ENCODE measurements around the gene USP54. TPM values are rescaled to one million over a fixed set of nuclear protein-coding genes. Genes with fewer than 3 reads are reported as not detected.

The USP54 gene
- total and polyA plus RNA-seq, 2 of the 13 experiments (the other 11 are each of a cell fraction or from before 2014, with no cell fraction given): 18.1 to 25.0 TPM

DNA sequence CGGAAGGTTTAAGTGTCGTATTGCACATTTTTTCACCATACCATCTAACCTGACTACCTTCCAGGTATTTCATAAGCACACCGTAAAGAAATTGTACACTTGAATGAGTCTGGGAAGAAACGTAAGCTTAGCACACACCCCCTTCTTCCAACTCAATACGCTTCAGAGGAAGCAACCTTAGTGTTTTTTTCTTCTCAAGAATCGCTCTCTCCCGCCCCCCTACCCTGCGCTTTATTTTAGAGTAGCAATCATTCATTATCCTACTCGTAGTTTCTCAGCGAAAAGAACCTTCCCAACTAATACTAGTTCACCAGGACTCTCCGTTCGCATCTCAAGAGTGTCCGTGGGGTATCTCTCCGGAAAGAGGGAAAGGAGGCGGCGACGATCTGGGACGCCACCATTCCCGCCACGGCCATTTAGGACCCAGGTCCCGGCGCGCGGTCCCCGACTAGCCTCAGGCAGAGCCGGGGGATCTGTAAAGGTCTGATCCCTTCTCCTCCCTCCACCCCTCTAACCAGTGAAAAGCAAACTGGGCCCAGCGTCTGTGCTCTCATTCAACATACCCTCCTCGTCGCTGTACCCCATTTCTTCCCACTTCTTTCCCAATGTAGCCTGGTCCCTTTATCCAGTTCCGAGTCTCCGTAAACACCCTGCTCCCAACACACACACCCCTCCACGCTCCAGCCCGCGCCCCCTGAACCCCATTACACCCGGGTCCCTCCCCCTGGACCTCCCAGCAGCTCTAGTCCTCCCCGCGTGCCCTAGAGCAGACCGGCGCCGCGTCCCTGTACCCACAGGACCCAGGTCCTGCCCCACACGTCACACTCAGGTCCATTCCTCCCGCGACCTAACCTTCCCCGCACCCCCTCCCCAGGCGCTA, 34.1 kb upstream of the USP54 start (continued):
- TF ChIP-seq, protein P1, sequence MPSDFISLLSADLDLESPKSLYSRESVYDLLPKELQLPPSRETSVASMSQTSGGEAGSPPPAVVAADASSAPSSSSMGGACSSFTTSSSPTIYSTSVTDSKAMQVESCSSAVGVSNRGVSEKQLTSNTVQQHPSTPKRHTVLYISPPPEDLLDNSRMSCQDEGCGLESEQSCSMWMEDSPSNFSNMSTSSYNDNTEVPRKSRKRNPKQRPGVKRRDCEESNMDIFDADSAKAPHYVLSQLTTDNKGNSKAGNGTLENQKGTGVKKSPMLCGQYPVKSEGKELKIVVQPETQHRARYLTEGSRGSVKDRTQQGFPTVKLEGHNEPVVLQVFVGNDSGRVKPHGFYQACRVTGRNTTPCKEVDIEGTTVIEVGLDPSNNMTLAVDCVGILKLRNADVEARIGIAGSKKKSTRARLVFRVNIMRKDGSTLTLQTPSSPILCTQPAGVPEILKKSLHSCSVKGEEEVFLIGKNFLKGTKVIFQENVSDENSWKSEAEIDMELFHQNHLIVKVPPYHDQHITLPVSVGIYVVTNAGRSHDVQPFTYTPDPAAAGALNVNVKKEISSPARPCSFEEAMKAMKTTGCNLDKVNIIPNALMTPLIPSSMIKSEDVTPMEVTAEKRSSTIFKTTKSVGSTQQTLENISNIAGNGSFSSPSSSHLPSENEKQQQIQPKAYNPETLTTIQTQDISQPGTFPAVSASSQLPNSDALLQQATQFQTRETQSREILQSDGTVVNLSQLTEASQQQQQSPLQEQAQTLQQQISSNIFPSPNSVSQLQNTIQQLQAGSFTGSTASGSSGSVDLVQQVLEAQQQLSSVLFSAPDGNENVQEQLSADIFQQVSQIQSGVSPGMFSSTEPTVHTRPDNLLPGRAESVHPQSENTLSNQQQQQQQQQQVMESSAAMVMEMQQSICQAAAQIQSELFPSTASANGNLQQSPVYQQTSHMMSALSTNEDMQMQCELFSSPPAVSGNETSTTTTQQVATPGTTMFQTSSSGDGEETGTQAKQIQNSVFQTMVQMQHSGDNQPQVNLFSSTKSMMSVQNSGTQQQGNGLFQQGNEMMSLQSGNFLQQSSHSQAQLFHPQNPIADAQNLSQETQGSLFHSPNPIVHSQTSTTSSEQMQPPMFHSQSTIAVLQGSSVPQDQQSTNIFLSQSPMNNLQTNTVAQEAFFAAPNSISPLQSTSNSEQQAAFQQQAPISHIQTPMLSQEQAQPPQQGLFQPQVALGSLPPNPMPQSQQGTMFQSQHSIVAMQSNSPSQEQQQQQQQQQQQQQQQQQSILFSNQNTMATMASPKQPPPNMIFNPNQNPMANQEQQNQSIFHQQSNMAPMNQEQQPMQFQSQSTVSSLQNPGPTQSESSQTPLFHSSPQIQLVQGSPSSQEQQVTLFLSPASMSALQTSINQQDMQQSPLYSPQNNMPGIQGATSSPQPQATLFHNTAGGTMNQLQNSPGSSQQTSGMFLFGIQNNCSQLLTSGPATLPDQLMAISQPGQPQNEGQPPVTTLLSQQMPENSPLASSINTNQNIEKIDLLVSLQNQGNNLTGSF (CRISPR knock-in tag; IDR thresholded peaks at IDR 0.05): no peak
- no peak for TF ChIP-seq NFKBIZ (CRISPR knock-in tag; IDR thresholded peaks at IDR 0.05)
- TF ChIP-seq EEA1 (CRISPR knock-in tag; IDR thresholded peaks at IDR 0.05; ENCODE audit: borderline replicate concordance): no peak
- TF ChIP-seq, protein P2, sequence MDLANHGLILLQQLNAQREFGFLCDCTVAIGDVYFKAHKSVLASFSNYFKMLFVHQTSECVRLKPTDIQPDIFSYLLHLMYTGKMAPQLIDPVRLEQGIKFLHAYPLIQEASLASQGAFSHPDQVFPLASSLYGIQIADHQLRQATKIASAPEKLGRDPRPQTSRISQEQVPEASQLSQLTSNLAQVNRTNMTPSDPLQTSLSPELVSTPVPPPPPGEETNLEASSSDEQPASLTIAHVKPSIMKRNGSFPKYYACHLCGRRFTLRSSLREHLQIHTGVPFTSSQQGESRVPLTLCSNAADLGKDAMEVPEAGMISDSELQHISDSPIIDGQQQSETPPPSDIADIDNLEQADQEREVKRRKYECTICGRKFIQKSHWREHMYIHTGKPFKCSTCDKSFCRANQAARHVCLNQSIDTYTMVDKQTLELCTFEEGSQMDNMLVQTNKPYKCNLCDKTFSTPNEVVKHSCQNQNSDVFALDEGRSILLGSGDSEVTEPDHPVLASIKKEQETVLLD (CRISPR knock-in tag; IDR thresholded peaks at IDR 0.05; ENCODE audit: low read depth): no peak
- TF ChIP-seq RXRB (CRISPR knock-in tag; IDR thresholded peaks at IDR 0.05; ENCODE audit: borderline replicate concordance): no peak
- TF ChIP-seq, protein P3, sequence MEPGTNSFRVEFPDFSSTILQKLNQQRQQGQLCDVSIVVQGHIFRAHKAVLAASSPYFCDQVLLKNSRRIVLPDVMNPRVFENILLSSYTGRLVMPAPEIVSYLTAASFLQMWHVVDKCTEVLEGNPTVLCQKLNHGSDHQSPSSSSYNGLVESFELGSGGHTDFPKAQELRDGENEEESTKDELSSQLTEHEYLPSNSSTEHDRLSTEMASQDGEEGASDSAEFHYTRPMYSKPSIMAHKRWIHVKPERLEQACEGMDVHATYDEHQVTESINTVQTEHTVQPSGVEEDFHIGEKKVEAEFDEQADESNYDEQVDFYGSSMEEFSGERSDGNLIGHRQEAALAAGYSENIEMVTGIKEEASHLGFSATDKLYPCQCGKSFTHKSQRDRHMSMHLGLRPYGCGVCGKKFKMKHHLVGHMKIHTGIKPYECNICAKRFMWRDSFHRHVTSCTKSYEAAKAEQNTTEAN (CRISPR knock-in tag; conservative IDR thresholded peaks at IDR 0.05): no peak
- TF ChIP-seq ZNF230 (CRISPR knock-in tag; IDR thresholded peaks at IDR 0.05): 0 out of 2 replicates have a peak, but pooled peaks have one; percentile 10
- TF ChIP-seq, protein P4, sequence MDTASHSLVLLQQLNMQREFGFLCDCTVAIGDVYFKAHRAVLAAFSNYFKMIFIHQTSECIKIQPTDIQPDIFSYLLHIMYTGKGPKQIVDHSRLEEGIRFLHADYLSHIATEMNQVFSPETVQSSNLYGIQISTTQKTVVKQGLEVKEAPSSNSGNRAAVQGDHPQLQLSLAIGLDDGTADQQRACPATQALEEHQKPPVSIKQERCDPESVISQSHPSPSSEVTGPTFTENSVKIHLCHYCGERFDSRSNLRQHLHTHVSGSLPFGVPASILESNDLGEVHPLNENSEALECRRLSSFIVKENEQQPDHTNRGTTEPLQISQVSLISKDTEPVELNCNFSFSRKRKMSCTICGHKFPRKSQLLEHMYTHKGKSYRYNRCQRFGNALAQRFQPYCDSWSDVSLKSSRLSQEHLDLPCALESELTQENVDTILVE (CRISPR knock-in tag; IDR thresholded peaks at IDR 0.05): no peak
- TF ChIP-seq ZNF205 (CRISPR knock-in tag; IDR thresholded peaks at IDR 0.05): no peak
- TF ChIP-seq YEATS4 (CRISPR knock-in tag; IDR thresholded peaks at IDR 0.05; ENCODE audit: borderline replicate concordance): no peak
- TF ChIP-seq ZNF883 (CRISPR knock-in tag; IDR thresholded peaks at IDR 0.05; ENCODE audit: not compliant biosample characterization): no peak
- TF ChIP-seq IRX3 (CRISPR knock-in tag; IDR thresholded peaks at IDR 0.05; ENCODE audit: borderline replicate concordance, low read depth): no peak
- TF ChIP-seq ELF4 (CRISPR knock-in tag; IDR thresholded peaks at IDR 0.05; ENCODE audit: borderline replicate concordance): no peak
- TF ChIP-seq NFE2 (CRISPR knock-in tag; IDR thresholded peaks at IDR 0.05): no peak
- no peak for TF ChIP-seq MIER3 (CRISPR knock-in tag; IDR thresholded peaks at IDR 0.05; ENCODE audit: borderline replicate concordance)
- no peak for TF ChIP-seq KDM5A (IDR thresholded peaks at IDR 0.05; ENCODE audit: borderline replicate concordance, low read length)
- no peak for TF ChIP-seq RCOR2 (CRISPR knock-in tag; IDR thresholded peaks at IDR 0.05)
- no peak for TF ChIP-seq AKAP8 (CRISPR knock-in tag; IDR thresholded peaks at IDR 0.05)
- TF ChIP-seq TBL1XR1 (IDR thresholded peaks at IDR 0.05; ENCODE audit: borderline replicate concordance, low read length, partially characterized antibody): no peak
- TF ChIP-seq ZNF17 (CRISPR knock-in tag; IDR thresholded peaks at IDR 0.05): no peak
- TF ChIP-seq CBFB (CRISPR knock-in tag; IDR thresholded peaks at IDR 0.05): no peak
